ENCODE measurements around the gene TRAFD1.
A peak's percentile ranks its signal among the peaks of the same experiment; 100 is the strongest.
"Not testable (repeated sequence)": the region's sequence is repeated elsewhere in the genome, so short reads cannot be mapped to it uniquely, and the experiment has no call there.

TRAFD1 gene

GRCh38 chr12:112125250-112125999 is at the start of gene TRAFD1:
TSS of gene TRAFD1 (plus strand) at chr12:112125560. CDS start at chr12:112130523, 4,963 bp downstream.
- DNase-seq (ENCODE audit: low read depth), result peak; percentile 98

GRCh38 chr12:112087055-112087850 is 38.1 kb upstream of the TRAFD1 start:
- no peak for DNase-seq (ENCODE audit: low read depth)

GRCh38 chr12:112087851-112088250 is 37.5 kb upstream of the TRAFD1 start:
- DNase-seq (ENCODE audit: low read depth), result no peak

- no peak for DNase-seq (ENCODE audit: low read depth)
These were observed 33.8 kb upstream of the TRAFD1 start for GRCh38 chr12:112091563-112091962.

GRCh38 chr12:112096070-112096469 is 29.3 kb upstream of the TRAFD1 start:
- DNase-seq (ENCODE audit: low read depth), result no peak

GRCh38 chr12:112096667-112097066 is 28.7 kb upstream of the TRAFD1 start:
- DNase-seq (ENCODE audit: low read depth), result peak; percentile 96

- DNase-seq (ENCODE audit: low read depth), result no peak
These were observed 27.7 kb upstream of the TRAFD1 start for GRCh38 chr12:112097641-112098040.

GRCh38 chr12:112100500-112100899 is 24.9 kb upstream of the TRAFD1 start:
- DNase-seq (ENCODE audit: low read depth), result not testable (repeated sequence)

- DNase-seq (ENCODE audit: low read depth), result no peak
These were observed 23.2 kb upstream of the TRAFD1 start for GRCh38 chr12:112102127-112102526.

GRCh38 chr12:112102746-112103145 is 22.6 kb upstream of the TRAFD1 start:
- DNase-seq (ENCODE audit: low read depth), result not testable (repeated sequence)

- DNase-seq (ENCODE audit: low read depth), result no peak
These were observed 21.4 kb upstream of the TRAFD1 start for GRCh38 chr12:112103758-112104503.

- no peak for DNase-seq (ENCODE audit: low read depth)
These were observed 19.5 kb upstream of the TRAFD1 start for GRCh38 chr12:112105891-112106290.

- peak; percentile 71 for DNase-seq (ENCODE audit: low read depth)
These were observed 17.8 kb upstream of the TRAFD1 start for GRCh38 chr12:112107306-112108201.

- peak; percentile 93 for DNase-seq (ENCODE audit: low read depth)
These were observed 16.9 kb upstream of the TRAFD1 start, which contains the start of gene NAA25 for GRCh38 chr12:112108202-112109079. TSS of gene NAA25 (minus strand) at chr12:112108783. CDS start at chr12:112108773, 10 bp downstream.

- DNase-seq (ENCODE audit: low read depth), result not testable (repeated sequence)
These were observed 14.3 kb upstream of the TRAFD1 start for GRCh38 chr12:112110787-112111662.

- DNase-seq (ENCODE audit: low read depth), result no peak
These were observed 13.4 kb upstream of the TRAFD1 start for GRCh38 chr12:112111931-112112330.

- DNase-seq (ENCODE audit: low read depth), result no peak
These were observed 12.8 kb upstream of the TRAFD1 start for GRCh38 chr12:112112409-112113133.

- no peak for DNase-seq (ENCODE audit: low read depth)
These were observed 9.9 kb upstream of the TRAFD1 start for GRCh38 chr12:112115259-112116045.
